ENCODE measurements around the gene KLHL20.
"Not testable (repeated sequence)": the region's sequence is repeated elsewhere in the genome, so short reads cannot be mapped to it uniquely, and the experiment has no call there.

The KLHL20 gene

GRCh38 chr1:173717238-173717637, 2.5 kb downstream of the KLHL20 start:
- Histone ChIP-seq H3K79me2 (ENCODE audit: insufficient read depth, low read length) (peaks cover 45% of the 10 kb centered on the region), H3K4me3 (ENCODE audit: low read length, poor library complexity, severe bottlenecking) (peak overlapping the region; percentile 87), H3K27me3 (ENCODE audit: insufficient read depth, low read length, poor library complexity, severe bottlenecking) (peaks cover 23% of the 10 kb centered on the region), H3K36me3 (ENCODE audit: insufficient read depth, low read length) (no peaks in the 10 kb centered on the region), H3K9ac (ENCODE audit: low read depth, low read length, poor library complexity, severe bottlenecking) (peak overlapping the region; percentile 77), H3K4me2 (ENCODE audit: low read depth, low read length, poor library complexity, severe bottlenecking) (peak overlapping the region; percentile 83), H2AFZ (ENCODE audit: low read length) (no peak overlapping the region), H4K20me1 (ENCODE audit: insufficient read depth, low read length, poor library complexity, severe bottlenecking) (peaks cover 13% of the 10 kb centered on the region), H3F3A (ENCODE audit: low read depth) (0 out of 2 replicates have a peak, but pooled peaks cover 5% of the 10 kb centered on the region), H3K4me1 (ENCODE audit: insufficient read depth, low read length, poor library complexity, severe bottlenecking) (peaks cover 40% of the 10 kb centered on the region), H3K9me3 (ENCODE audit: insufficient read depth, low read depth, low read length) (no peaks in the 10 kb centered on the region), H3K9me2 (replicated peaks; ENCODE audit: low read depth, low read length) (0 out of 2 replicates have a peak, but pooled peaks cover 5% of the 10 kb centered on the region)
- no peak for TF ChIP-seq CTCF (conservative IDR thresholded peaks at IDR 0.05; ENCODE audit: low read length)
- no peak for TF ChIP-seq EZH2phosphoT487 (IDR thresholded peaks at IDR 0.05; ENCODE audit: borderline replicate concordance)

- H3K36me3 ChIP-seq (ENCODE audit: insufficient read depth, low read length) = peaks cover 23% of the 10 kb centered on the region; the same call in 1 of the 2 replicates
- H3K9me2 ChIP-seq (replicated peaks; ENCODE audit: low read depth, low read length); H3K4me1 ChIP-seq (ENCODE audit: insufficient read depth, low read length, poor library complexity, severe bottlenecking); H2AFZ ChIP-seq (ENCODE audit: low read length); H4K20me1 ChIP-seq (ENCODE audit: insufficient read depth, low read length, poor library complexity, severe bottlenecking); H3K4me3 ChIP-seq (ENCODE audit: low read length, poor library complexity, severe bottlenecking); H3K9ac ChIP-seq (ENCODE audit: low read depth, low read length, poor library complexity, severe bottlenecking); H3K4me2 ChIP-seq (ENCODE audit: low read depth, low read length, poor library complexity, severe bottlenecking); H3F3A ChIP-seq (ENCODE audit: low read depth); H3K79me2 ChIP-seq (ENCODE audit: insufficient read depth, low read length); H3K9me3 ChIP-seq (ENCODE audit: insufficient read depth, low read depth, low read length); H3K27me3 ChIP-seq (ENCODE audit: insufficient read depth, low read length, poor library complexity, severe bottlenecking): not testable (repeated sequence)
Measured at GRCh38 chr1:173731331-173731730, 16.6 kb downstream of the KLHL20 start.

- Histone ChIP-seq H4K20me1 (ENCODE audit: insufficient read depth, low read length, poor library complexity, severe bottlenecking) (no peaks in the 10 kb centered on the region), H3K9me2 (replicated peaks; ENCODE audit: low read depth, low read length) (no peaks in the 10 kb centered on the region), H3K4me1 (ENCODE audit: insufficient read depth, low read length, poor library complexity, severe bottlenecking) (no peaks in the 10 kb centered on the region), H3K9ac (ENCODE audit: low read depth, low read length, poor library complexity, severe bottlenecking) (no peak overlapping the region), H2AFZ (ENCODE audit: low read length) (no peak overlapping the region), H3F3A (ENCODE audit: low read depth) (no peaks in the 10 kb centered on the region), H3K27me3 (ENCODE audit: insufficient read depth, low read length, poor library complexity, severe bottlenecking) (no peaks in the 10 kb centered on the region), H3K79me2 (ENCODE audit: insufficient read depth, low read length) (peaks cover 11% of the 10 kb centered on the region), H3K4me3 (ENCODE audit: low read length, poor library complexity, severe bottlenecking) (no peak overlapping the region), H3K9me3 (ENCODE audit: insufficient read depth, low read depth, low read length) (no peaks in the 10 kb centered on the region), H3K36me3 (ENCODE audit: insufficient read depth, low read length) (peaks cover 21% of the 10 kb centered on the region; the same call in 1 of the 2 replicates), H3K4me2 (ENCODE audit: low read depth, low read length, poor library complexity, severe bottlenecking) (no peak overlapping the region)
- TF ChIP-seq CTCF (conservative IDR thresholded peaks at IDR 0.05; ENCODE audit: low read length) = no peak
- TF ChIP-seq EZH2phosphoT487 (IDR thresholded peaks at IDR 0.05; ENCODE audit: borderline replicate concordance) = no peak
Measured at GRCh38 chr1:173733912-173734311, 19.1 kb downstream of the KLHL20 start.

- H3K9ac ChIP-seq (ENCODE audit: low read depth, low read length, poor library complexity, severe bottlenecking); H3K4me2 ChIP-seq (ENCODE audit: low read depth, low read length, poor library complexity, severe bottlenecking); H3K4me3 ChIP-seq (ENCODE audit: low read length, poor library complexity, severe bottlenecking); H3K9me3 ChIP-seq (ENCODE audit: insufficient read depth, low read depth, low read length); H3K27me3 ChIP-seq (ENCODE audit: insufficient read depth, low read length, poor library complexity, severe bottlenecking); H3K9me2 ChIP-seq (replicated peaks; ENCODE audit: low read depth, low read length); H3K4me1 ChIP-seq (ENCODE audit: insufficient read depth, low read length, poor library complexity, severe bottlenecking); H4K20me1 ChIP-seq (ENCODE audit: insufficient read depth, low read length, poor library complexity, severe bottlenecking); H2AFZ ChIP-seq (ENCODE audit: low read length); H3F3A ChIP-seq (ENCODE audit: low read depth): not testable (repeated sequence)
- peaks cover 21% of the 10 kb centered on the region; the same call in 1 of the 2 replicates for H3K36me3 ChIP-seq (ENCODE audit: insufficient read depth, low read length)
- H3K79me2 ChIP-seq (ENCODE audit: insufficient read depth, low read length) = peaks cover 29% of the 10 kb centered on the region
Measured at GRCh38 chr1:173736104-173736503, 21.3 kb downstream of the KLHL20 start.

All from Loucy (cell line).